ENCODE results near the gene RPS6KB2.

- TF ChIP-seq CTCF (conservative IDR thresholded peaks at IDR 0.05) (no peak), EZH2 (IDR thresholded peaks at IDR 0.05; ENCODE audit: low read depth) (no peak)
Observed at GRCh38 chr11:67436459-67437081, 8.3 kb downstream of the RPS6KB2 start.

Data from PC-9 (cell line).